AG09309 (cell line): Measurements from ENCODE around the gene PAAF1.

Experiments used
- DNase-seq: peaks from one replicate; pipeline ENCODE4 v3.0.0-alpha.2; 2010; ENCODE audit warnings: low read depth
- H3K4me3 ChIP-seq: 2 replicates; pipeline ENCODE4 v1.5.1; 2011; ENCODE audit warnings: mild to moderate bottlenecking, low read depth, low read length, moderate library complexity; ENCODE audit not compliant: control insufficient read depth
- CTCF ChIP-seq: IDR thresholded peaks from 2 replicates; pipeline ENCODE4 v1.5.1; 2011; ENCODE audit warnings: mild to moderate bottlenecking, low read depth, low read length, inconsistent platforms; ENCODE audit not compliant: insufficient read depth, control insufficient read depth; ENCODE audit errors: missing control alignments

Gene PAAF1

DNA sequence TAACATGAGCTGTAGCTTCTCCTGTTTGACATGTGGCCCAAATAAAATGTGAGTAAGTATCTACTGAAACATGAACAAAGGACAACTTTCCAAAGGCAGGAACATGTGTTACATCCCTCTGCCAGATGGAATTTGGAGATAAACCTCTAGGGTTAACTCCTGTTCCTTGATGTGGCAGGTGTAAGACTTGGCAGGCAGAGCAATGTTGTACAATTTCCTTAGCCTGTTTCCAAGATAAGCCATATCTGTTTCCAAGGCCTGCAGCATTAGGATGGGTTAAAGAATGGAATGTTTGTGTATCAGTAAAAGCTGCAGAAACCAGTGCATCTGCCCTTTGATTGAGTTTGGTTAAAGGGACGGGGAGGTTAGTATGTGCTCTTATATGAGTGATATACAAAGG lies 65.2 kb downstream of the PAAF1 start:
- DNase-seq: no peak
- TF ChIP-seq CTCF: no peak

DNA sequence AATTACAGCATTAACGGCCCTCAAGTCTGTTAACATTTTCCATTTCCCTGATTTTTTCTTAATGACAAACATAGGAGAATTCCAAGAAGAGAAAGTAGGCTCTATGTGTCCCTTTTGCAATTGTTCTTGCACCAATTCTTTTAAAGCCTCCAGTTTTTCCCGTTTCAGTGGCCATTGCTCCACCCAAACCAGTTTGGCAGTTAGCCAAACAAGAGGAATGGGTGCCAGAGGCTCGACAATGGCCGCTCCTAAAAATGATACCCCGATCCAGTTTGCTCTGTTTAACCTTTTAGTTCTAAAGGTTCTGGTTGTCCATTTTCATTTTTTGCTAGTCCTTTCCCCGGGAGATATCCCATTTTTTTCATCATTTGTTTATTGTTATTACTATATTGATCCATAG lies 67.3 kb downstream of the PAAF1 start:
- TF ChIP-seq CTCF: no peak
- no peak for DNase-seq
- no peak overlapping the region for H3K4me3 ChIP-seq

More for the DNA sequence above, 65.2 kb downstream of the PAAF1 start:
- H3K4me3 ChIP-seq: no peak overlapping the region

DNA sequence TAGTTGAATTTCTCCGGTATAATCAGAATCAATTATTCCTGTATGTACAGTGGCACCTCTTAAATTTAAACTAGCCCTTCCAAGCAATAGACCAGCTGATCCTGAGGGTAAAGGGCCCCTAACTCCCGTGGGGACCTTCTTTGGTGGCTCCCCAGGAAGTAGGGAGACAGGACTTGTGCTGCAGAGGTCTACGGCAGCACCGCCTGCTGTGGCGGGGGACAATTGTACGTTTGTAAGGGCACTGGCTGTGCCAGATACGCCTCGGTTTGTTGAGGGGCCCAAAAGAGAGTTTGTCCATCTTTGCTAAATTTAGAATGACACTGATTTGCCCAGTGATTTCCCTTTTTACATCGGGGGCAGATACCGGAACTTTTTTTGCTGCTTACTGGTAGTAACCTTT lies 68.1 kb downstream of the PAAF1 start:
- no peak for DNase-seq
- no peak for TF ChIP-seq CTCF

GRCh38 chr11:73945396-73945795 lies 68.6 kb downstream of the PAAF1 start:
- H3K4me3 ChIP-seq: no peak overlapping the region

More for the DNA sequence above, 68.1 kb downstream of the PAAF1 start:
- H3K4me3 ChIP-seq: no peak overlapping the region

DNA sequence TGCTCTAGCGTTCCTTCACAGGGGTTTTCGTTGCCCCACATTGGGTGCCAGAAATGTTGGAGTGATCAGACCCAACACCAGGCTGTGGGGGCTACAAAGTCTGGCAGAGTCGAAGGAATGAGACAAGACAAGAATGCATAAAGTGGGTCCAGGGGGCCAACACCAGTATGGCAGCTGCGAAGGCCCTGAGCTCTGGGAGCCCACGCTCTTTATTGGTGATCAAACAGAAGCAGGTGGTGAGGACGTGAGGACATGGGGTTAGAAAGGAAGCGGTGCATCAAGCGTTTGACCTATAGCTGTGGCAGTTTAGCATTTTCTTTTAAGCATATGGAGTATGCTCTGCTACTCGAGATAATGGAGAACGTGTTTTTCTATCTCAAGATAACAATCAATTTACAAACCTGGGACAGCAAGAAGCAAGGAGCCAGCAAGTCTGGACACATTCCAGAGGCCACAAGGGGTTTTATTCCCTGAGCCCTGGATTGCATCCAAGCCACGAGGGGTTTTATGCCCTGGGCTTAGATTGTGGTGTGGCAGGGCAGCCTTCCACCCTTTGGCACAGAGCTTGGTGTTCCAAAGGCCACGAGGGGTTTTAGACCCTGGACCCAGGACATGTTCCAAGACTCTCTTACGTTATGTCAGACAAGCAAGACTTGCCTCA lies 70.1 kb downstream of the PAAF1 start:
- DNase-seq: no peak
- no peak overlapping the region for H3K4me3 ChIP-seq
- TF ChIP-seq CTCF: no peak

More at GRCh38 chr11:73945396-73945795, 68.6 kb downstream of the PAAF1 start:
- DNase-seq: no peak
- TF ChIP-seq CTCF: no peak

DNA sequence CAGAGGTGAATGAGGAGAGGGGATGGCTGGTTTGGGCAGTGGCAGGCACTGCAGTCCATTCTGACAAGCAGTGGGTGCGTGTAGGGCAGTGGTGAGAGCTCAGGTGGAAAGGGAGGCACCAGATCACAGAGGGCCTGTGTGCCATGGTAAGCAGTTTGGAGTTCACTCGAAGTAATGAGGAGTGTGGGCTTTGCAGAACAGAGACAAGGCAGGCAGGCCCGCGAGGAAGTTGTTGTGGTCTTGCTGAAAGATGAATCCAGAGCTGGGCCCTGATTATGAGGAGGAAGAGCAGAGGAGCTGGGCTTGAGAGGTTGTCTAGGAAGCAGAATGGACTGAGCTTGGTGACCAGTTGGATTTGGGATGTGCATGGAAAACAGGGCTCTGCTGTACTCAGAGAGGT lies 72.4 kb downstream of the PAAF1 start:
- TF ChIP-seq CTCF: no peak
- no peak overlapping the region for H3K4me3 ChIP-seq
- no peak for DNase-seq
